Adipose tissue (tissue), 3 donors: ENCODE measurements around the gene MSH4. TPM values are rescaled to one million over a fixed set of nuclear protein-coding genes. Genes with fewer than 3 reads are reported as not detected.
"Not testable (repeated sequence)": the region's sequence is repeated elsewhere in the genome, so short reads cannot be mapped to it uniquely, and the experiment has no call there.

Source experiments
- H3K27ac ChIP-seq: one replicate; pipeline ENCODE4 v1.5.1; 2013; ENCODE audit warnings: low read depth, low read length
- WGBS, 3 donors: extraction: QIAGEN DNeasy Blood & Tissue Kit; methylation state at CpG; one replicate each; pipeline ENCODE4 v1.1.7; 2013; 5-methylcytosine and 5-hydroxymethylcytosine counted together
- polyA plus RNA-seq, 3 donors: library from polyadenylated mRNA; stranded (reverse); fragments of 200-250 nt; gene quantifications; one replicate each; pipeline ENCODE4 v1.2.3, GENCODE V29; 2013
- donor health status: healthy with polysubstance abuse.
- donor health status: Bipolar disorder and iron deficiency.
- donor health status: healthy.

Gene MSH4
- polyA plus RNA-seq, 3 donors = 0.06 to 0.11 (median 0.10) TPM

DNA sequence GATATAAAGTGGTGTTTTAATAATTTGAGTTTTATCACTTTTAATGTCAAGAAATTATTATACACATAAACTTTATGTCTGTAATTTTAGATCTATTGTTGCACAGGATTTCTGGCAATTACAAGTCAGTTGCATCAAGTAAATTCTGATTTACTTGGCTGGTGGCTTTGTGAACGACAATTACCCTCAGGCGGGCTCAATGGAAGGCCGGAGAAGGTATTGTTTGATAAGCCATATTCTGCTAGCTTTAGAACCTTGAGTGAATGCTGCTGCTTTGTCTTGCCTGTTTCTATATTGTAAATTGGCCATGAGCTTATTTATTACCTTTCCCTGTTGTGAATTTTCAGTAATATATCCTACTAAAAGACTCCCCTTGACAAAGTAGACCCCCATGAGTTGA lies 4.6 kb upstream of the MSH4 start:
- WGBS, 3 donors = 94 to 98% (median 98%) methylated on average over 3 of the region's 3 CpGs
- no peak overlapping the region for H3K27ac ChIP-seq

DNA sequence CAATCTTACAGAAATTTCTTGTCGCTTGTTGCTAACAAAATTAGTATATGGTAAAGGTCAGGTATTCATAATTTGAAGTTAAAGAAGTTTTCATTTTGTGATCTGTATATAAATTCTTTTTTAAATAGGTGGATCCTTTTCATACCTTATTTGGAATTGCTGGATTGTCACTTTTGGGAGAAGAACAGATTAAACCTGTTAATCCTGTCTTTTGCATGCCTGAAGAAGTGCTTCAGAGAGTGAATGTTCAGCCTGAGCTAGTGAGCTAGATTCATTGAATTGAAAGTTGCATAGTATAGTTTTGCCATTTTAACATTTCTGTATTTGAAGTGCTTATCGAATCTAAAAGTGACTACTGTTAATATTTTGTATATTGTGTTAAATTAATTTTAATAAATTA lies 2.3 kb upstream of the MSH4 start:
- H3K27ac ChIP-seq = no peak overlapping the region
- 95 to 99% (median 98%) methylated on average over 2 of the region's 2 CpGs for WGBS, 3 donors

- H3K27ac ChIP-seq = no peak overlapping the region
- WGBS, 3 donors = 95 to 99% (median 96%) methylated on average over 4 of the region's 4 CpGs
These were observed 934 bp upstream of the MSH4 start for GRCh38 chr1:75795703-75796193.

DNA sequence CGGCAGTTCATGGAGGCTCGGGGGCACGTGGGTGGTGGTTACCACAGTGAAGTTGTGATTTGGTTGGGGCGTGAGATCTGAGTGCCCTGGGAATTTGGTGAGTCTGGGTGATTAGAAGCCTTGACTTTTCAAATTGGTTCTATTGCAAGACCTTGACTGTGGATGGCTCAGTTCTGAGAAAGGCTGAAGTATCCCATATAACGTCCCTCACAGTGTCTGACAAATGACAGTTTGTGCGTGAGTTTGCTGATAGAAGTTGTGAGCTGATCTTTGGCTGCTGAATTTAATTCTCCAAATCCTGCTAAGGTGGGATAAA lies 549 bp downstream of the MSH4 start:
- H3K27ac ChIP-seq = no peak overlapping the region
- 78 to 88% (median 81%) methylated on average over 6 of the region's 6 CpGs for WGBS, 3 donors

- WGBS, 3 donors = 88 to 93% (median 89%) methylated on average over 13 of the region's 13 CpGs
- no peak overlapping the region for H3K27ac ChIP-seq
These were observed 1.0 kb downstream of the MSH4 start for GRCh38 chr1:75797606-75798216.

- 83 to 99% (median 92%) methylated on average over 2 of the region's 2 CpGs for WGBS, 3 donors
- H3K27ac ChIP-seq = not testable (repeated sequence)
These were observed 4.8 kb downstream of the MSH4 start for GRCh38 chr1:75801480-75801879.

DNA sequence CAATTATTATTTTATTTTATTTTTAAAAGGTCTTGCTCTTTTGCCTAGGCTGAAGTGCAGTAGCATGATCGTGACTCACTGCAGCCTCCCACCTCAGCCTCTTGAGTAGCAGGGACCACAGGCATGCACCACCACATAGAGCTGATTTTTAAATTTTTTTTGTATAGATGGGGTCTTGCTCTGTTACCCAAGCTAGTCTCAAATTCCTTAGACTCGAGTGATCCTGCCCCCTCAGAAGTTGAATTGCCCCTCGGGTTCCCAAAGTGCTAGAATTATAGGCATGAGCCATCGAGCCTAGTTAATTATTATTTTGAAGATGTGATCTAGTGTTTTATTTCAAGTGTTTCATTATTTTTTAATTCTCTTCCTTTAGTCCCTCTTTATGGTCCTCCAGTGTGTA lies 12.2 kb downstream of the MSH4 start:
- H3K27ac ChIP-seq = no peak overlapping the region
- 73 to 93% (median 89%) methylated on average over 4 of the region's 4 CpGs for WGBS, 3 donors

GRCh38 chr1:75810113-75810512 lies 13.4 kb downstream of the MSH4 start:
- WGBS, 3 donors = 96 to 98% (median 97%) methylated on average over 3 of the region's 3 CpGs
- H3K27ac ChIP-seq = not testable (repeated sequence)

GRCh38 chr1:75811211-75811981 lies 14.7 kb downstream of the MSH4 start:
- WGBS, 3 donors = 66 to 79% (median 72%) methylated on average over 1 of the region's 1 CpG
- H3K27ac ChIP-seq = no peak overlapping the region

DNA sequence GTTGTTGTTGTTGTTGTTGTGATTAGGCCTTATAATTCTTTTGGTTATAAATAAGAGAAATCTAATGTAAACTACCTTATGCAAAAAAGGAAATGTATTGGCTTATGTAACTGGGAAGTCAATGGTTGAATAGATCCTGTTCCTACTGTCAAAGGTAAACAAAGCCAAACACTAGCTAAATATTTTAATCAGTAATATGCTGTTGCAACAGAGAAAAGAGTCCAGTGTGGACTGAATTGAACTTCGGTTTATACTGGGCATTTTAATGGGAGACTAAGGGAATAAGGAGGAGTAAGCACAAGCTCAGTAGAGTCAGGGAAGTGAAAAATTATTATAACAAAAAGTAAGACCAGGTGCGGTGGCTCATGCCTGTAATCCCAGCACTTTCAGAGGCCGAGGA lies 15.4 kb downstream of the MSH4 start:
- WGBS, 3 donors = 70 to 88% (median 74%) methylated on average over 3 of the region's 3 CpGs
- no peak overlapping the region for H3K27ac ChIP-seq

GRCh38 chr1:75823596-75823995 lies 26.9 kb downstream of the MSH4 start:
- WGBS, 3 donors = 54 to 78% (median 77%) methylated on average over 1 of the region's 1 CpG
- not testable (repeated sequence) for H3K27ac ChIP-seq

DNA sequence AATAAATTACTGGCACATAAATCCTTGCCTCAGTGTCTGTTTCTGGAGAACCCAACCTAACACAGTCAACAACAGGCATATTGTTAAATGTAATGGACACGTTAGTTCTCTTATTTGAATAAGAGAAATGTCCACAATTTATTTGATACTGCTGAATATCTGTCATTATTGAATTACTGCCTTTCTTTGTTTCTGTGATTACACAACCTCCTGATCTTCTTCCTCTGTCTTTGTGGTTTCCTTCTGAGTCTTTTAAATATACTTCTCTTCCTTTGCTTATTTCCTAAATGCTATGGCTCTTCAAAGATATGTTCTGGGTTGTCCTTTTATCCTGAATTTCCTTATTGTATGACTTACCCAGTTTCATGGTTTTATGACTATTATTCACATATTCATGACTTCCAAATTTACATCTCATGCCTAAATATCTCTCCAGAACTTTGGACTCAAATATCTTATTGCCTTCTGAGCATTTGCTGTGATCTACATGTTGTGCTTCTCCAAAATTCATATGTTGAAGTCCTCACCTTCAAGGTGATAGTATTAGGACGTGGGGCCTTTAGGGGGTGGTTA lies 39.9 kb downstream of the MSH4 start:
- H3K27ac ChIP-seq = no peak overlapping the region
- WGBS, 3 donors = 36 to 58% (median 44%) methylated on average over 2 of the region's 2 CpGs

DNA sequence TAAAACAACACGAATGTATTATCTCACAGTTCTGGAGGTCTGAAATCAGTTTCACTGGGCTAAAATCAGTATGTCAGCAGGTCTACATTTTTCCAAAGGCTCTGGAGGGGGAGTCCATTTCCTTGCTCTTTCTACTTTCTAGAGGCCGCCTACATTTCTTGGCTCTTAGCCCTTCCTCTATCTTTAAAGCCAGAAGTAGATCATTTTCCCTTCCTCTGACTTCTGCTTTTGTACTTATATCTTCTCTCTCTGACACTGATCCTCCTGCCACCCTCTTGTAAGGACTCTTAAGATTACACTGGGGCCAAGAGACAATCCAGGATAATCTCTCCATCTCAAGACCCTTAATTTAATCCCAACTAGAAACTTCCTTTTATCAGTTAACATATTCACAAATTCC lies 41.4 kb downstream of the MSH4 start:
- no peak overlapping the region for H3K27ac ChIP-seq
- WGBS, 3 donors = 58 to 66% (median 58%) methylated on average over 2 of the region's 2 CpGs

GRCh38 chr1:75841421-75841820 lies 44.7 kb downstream of the MSH4 start:
- H3K27ac ChIP-seq = no peak overlapping the region

GRCh38 chr1:75845576-75845975 lies 48.9 kb downstream of the MSH4 start:
- no peak overlapping the region for H3K27ac ChIP-seq
- WGBS, 3 donors = 0 to 38% (median 25%) methylated on average over 1 of the region's 1 CpG

DNA sequence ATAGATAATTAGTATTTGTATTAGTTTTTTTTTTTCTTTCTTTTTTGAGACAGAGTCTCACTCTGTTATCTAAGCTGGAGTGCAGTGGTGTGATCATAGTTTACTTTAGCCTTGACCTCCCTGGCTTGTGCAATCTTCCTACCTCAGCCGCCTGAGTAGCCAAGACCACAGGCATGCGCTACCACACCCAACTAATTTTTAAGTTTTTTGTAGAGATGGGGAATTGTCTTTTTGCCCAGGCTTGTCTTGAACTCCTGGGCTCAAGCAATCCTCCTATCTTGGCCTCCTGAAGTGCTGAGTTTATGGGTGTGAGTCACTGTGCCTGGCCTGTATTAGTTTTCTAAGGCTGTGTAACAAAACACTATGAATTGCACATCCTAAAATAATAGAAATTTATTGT lies 58.3 kb downstream of the MSH4 start:
- H3K27ac ChIP-seq = no peak overlapping the region
- 73 to 81% (median 78%) methylated on average over 2 of the region's 2 CpGs for WGBS, 3 donors

DNA sequence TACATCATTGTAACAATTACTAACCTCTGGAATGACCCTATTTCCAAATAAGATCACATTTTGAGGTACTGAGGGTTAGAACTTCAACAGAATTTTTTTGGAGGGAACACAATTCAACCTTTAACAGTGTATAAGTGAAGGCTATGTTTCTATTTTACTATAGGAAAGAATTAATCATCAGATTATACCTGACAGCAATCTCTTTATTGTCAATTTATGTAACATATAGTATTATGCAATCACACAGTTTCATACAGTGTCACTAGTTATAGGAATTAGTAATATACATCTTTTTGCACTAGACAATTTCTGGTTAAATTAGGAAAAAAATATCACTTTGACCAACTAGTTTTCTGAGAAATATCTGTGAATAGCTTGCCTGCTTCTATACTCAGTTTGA lies 59.1 kb downstream of the MSH4 start:
- H3K27ac ChIP-seq = no peak overlapping the region

GRCh38 chr1:75861831-75862230 lies 65.1 kb downstream of the MSH4 start:
- 63 to 76% (median 74%) methylated on average over 6 of the region's 6 CpGs for WGBS, 3 donors

DNA sequence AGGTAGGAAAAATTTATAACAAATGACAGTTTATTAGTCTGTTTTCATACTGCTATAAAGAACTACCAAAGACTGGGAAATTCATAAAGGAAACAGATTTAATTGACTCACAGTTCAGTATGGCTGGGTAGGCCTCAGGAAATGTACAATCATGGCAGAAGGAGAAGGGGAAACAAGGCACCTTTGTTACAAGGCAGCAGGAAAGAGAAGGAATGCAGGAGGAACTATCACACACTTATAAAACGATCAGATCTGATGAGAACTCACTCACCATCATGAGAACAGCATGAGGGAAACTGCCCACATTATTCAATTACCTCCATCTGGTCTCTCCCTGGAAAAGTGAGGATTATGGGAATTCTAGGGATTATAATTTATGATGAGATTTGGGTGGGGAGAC lies 74.3 kb downstream of the MSH4 start:
- 31 to 73% (median 66%) methylated on average over 1 of the region's 1 CpG for WGBS, 3 donors
- H3K27ac ChIP-seq = no peak overlapping the region

More at GRCh38 chr1:75861831-75862230, 65.1 kb downstream of the MSH4 start:
- H3K27ac ChIP-seq = no peak overlapping the region

DNA sequence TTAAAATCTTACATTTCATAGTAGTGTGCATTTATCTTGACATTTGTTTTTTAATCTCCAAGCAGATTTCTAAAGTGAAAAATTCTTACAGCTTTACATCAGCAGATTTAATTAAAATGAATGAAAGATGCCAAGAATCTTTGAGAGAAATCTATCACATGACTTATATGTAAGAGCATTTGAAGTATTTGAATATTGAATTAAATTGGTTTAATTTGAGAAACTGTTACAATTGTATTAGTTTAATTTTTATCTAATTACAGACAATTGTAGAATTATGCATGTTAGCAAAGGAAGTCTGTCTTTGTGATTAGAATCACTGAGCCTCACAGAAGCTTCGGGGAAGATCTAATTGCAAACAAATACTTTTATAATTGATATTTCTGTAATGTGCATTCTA lies 83.3 kb downstream of the MSH4 start:
- WGBS, 3 donors = 64 to 94% (median 91%) methylated on average over 1 of the region's 1 CpG
- no peak overlapping the region for H3K27ac ChIP-seq
